DMS153 treated with DMSO at 0.1 percent for 48 hours (cell line): ENCODE results near the gene DACT2.
"Not testable (repeated sequence)": the region's sequence is repeated elsewhere in the genome, so short reads cannot be mapped to it uniquely, and the experiment has no call there.

Source experiments
- DNase-seq: peaks from one replicate; lab custom pipeline; 2025; ENCODE audit not compliant: unreplicated experiment; lab: John Stamatoyannopoulos, UW

The DACT2 gene

GRCh38 chr6:168304752-168305015, 14.9 kb downstream of the DACT2 start:
- no peak for DNase-seq

- no peak for DNase-seq
Observed at GRCh38 chr6:168303982-168304751, 15.4 kb downstream of the DACT2 start.

- no peak for DNase-seq
Observed at GRCh38 chr6:168302534-168302933, 17.0 kb downstream of the DACT2 start.

GRCh38 chr6:168301648-168302398, 17.8 kb downstream of the DACT2 start:
- peak; percentile 41 for DNase-seq

GRCh38 chr6:168300975-168301647, 18.5 kb downstream of the DACT2 start:
- no peak for DNase-seq

- DNase-seq, result no peak
Observed at GRCh38 chr6:168299541-168300511, 19.8 kb downstream of the DACT2 start.

- DNase-seq, result no peak
Observed at GRCh38 chr6:168297643-168298042, 21.9 kb downstream of the DACT2 start.

GRCh38 chr6:168294901-168295300, 24.7 kb downstream of the DACT2 start:
- no peak for DNase-seq

- DNase-seq, result no peak
Observed at GRCh38 chr6:168293636-168294530, 25.7 kb downstream of the DACT2 start.

GRCh38 chr6:168292826-168293225, 26.8 kb downstream of the DACT2 start:
- DNase-seq, result peak; percentile 22

- DNase-seq, result no peak
Observed at GRCh38 chr6:168291450-168291849, 28.1 kb downstream of the DACT2 start.

- DNase-seq, result no peak
Observed at GRCh38 chr6:168290095-168290494, 29.5 kb downstream of the DACT2 start.

- DNase-seq, result no peak
Observed at GRCh38 chr6:168289571-168289962, 30.0 kb downstream of the DACT2 start.

- DNase-seq, result no peak
Observed at GRCh38 chr6:168288781-168289570, 30.6 kb downstream of the DACT2 start.

GRCh38 chr6:168287460-168287859, 32.1 kb downstream of the DACT2 start:
- DNase-seq, result not testable (repeated sequence)

- DNase-seq, result not testable (repeated sequence)
Observed at GRCh38 chr6:168286771-168287446, 32.7 kb downstream of the DACT2 start.

GRCh38 chr6:168286116-168286515, 33.5 kb downstream of the DACT2 start:
- DNase-seq, result no peak

GRCh38 chr6:168285456-168285855, 34.1 kb downstream of the DACT2 start:
- no peak for DNase-seq

GRCh38 chr6:168284187-168284586, 35.4 kb downstream of the DACT2 start:
- no peak for DNase-seq
